ENCODE measurements around the gene MMP14.

GRCh38 chr14:22811722-22812121 is 24.7 kb upstream of the MMP14 start:
- no peak for TF ChIP-seq CTCF (CRISPR knock-in tag; IDR thresholded peaks at IDR 0.05)
- TF ChIP-seq ZFY (CRISPR knock-in tag; IDR thresholded peaks at IDR 0.05), result no peak
- TF ChIP-seq HMGXB3 (CRISPR knock-in tag; IDR thresholded peaks at IDR 0.05; ENCODE audit: borderline replicate concordance), result no peak
- no peak for TF ChIP-seq ZNF138 (CRISPR knock-in tag; IDR thresholded peaks at IDR 0.05; ENCODE audit: low read depth)
- TF ChIP-seq SNAI1 (CRISPR knock-in tag; IDR thresholded peaks at IDR 0.05; ENCODE audit: borderline replicate concordance), result no peak
- TF ChIP-seq HDAC6 (IDR thresholded peaks at IDR 0.05; ENCODE audit: low read depth, low read length), result no peak
- no peak for TF ChIP-seq TCF7 (IDR thresholded peaks at IDR 0.05; ENCODE audit: low read depth)
- TF ChIP-seq ZNF746 (CRISPR knock-in tag; IDR thresholded peaks at IDR 0.05), result no peak
- no peak for TF ChIP-seq CC2D1A (CRISPR knock-in tag; IDR thresholded peaks at IDR 0.05)
